ENCODE measurements around the gene MBP.
A peak's percentile ranks its signal among the peaks of the same experiment; 100 is the strongest.

The MBP gene

GRCh38 chr18:77039196-77040130 lies 93.1 kb downstream of the MBP start:
- no peaks in the 10 kb centered on the region for H3K9me3 Mint-ChIP-seq
- ATAC-seq (ENCODE audit: low read depth) (no peak), DNase-seq (ENCODE audit: low spot score in 2 of 2) (no peak)
- peak overlapping the region; percentile 86 for H3K27ac Mint-ChIP-seq
- peaks cover 18% of the 10 kb centered on the region for H3K36me3 Mint-ChIP-seq
- H3K27me3 Mint-ChIP-seq: no peaks in the 10 kb centered on the region
- peaks cover 21% of the 10 kb centered on the region for H3K4me1 Mint-ChIP-seq
- no peak overlapping the region for H3K4me3 Mint-ChIP-seq

- H3K27ac Mint-ChIP-seq: no peak overlapping the region
- ATAC-seq (ENCODE audit: low read depth) (no peak), DNase-seq (ENCODE audit: low spot score in 2 of 2) (no peak)
- peaks cover 2% of the 10 kb centered on the region for H3K9me3 Mint-ChIP-seq
- no peak overlapping the region for H3K4me3 Mint-ChIP-seq
- H3K4me1 Mint-ChIP-seq: peaks cover 21% of the 10 kb centered on the region
- H3K27me3 Mint-ChIP-seq: no peaks in the 10 kb centered on the region
- peaks cover 16% of the 10 kb centered on the region for H3K36me3 Mint-ChIP-seq
Observed at GRCh38 chr18:77038182-77038858, 94.3 kb downstream of the MBP start.

- no peak overlapping the region for H3K27ac Mint-ChIP-seq
- H3K4me3 Mint-ChIP-seq: no peak overlapping the region
- DNase-seq (ENCODE audit: low spot score in 2 of 2) (no peak), ATAC-seq (ENCODE audit: low read depth) (no peak)
- H3K36me3 Mint-ChIP-seq: peaks cover 16% of the 10 kb centered on the region
- H3K4me1 Mint-ChIP-seq: peaks cover 23% of the 10 kb centered on the region
- no peaks in the 10 kb centered on the region for H3K27me3 Mint-ChIP-seq
- peaks cover 2% of the 10 kb centered on the region for H3K9me3 Mint-ChIP-seq
Observed at GRCh38 chr18:77037567-77037966, 95.0 kb downstream of the MBP start.

- ATAC-seq (ENCODE audit: low read depth) (no peak), DNase-seq (ENCODE audit: low spot score in 2 of 2) (no peak)
- Mint-ChIP-seq H3K36me3 (peaks cover 8% of the 10 kb centered on the region), H3K9me3 (peaks cover 2% of the 10 kb centered on the region), H3K4me3 (no peak overlapping the region), H3K27ac (peak overlapping the region; percentile 15), H3K27me3 (no peaks in the 10 kb centered on the region), H3K4me1 (peaks cover 29% of the 10 kb centered on the region)
Observed at GRCh38 chr18:77035380-77036187, 97.0 kb downstream of the MBP start.

- no peak overlapping the region for H3K4me3 Mint-ChIP-seq
Observed at GRCh38 chr18:77033575-77033974, 99.0 kb downstream of the MBP start.

GRCh38 chr18:77032181-77032701 lies 100.3 kb downstream of the MBP start:
- H3K27me3 Mint-ChIP-seq: no peaks in the 10 kb centered on the region
- peaks cover 20% of the 10 kb centered on the region for H3K4me1 Mint-ChIP-seq
- DNase-seq (ENCODE audit: low spot score in 2 of 2) (no peak), ATAC-seq (ENCODE audit: low read depth) (no peak)
- peaks cover 14% of the 10 kb centered on the region for H3K36me3 Mint-ChIP-seq
- peaks cover 2% of the 10 kb centered on the region for H3K9me3 Mint-ChIP-seq
- no peak overlapping the region for H3K4me3 Mint-ChIP-seq
- peak overlapping the region; percentile 25 for H3K27ac Mint-ChIP-seq

More at GRCh38 chr18:77033575-77033974, 99.0 kb downstream of the MBP start:
- peak overlapping the region; percentile 2 for H3K27ac Mint-ChIP-seq
- peaks cover 14% of the 10 kb centered on the region for H3K36me3 Mint-ChIP-seq
- peaks cover 2% of the 10 kb centered on the region for H3K9me3 Mint-ChIP-seq
- peaks cover 20% of the 10 kb centered on the region for H3K4me1 Mint-ChIP-seq
- ATAC-seq (ENCODE audit: low read depth) (no peak), DNase-seq (ENCODE audit: low spot score in 2 of 2) (no peak)
- H3K27me3 Mint-ChIP-seq: no peaks in the 10 kb centered on the region

GRCh38 chr18:77031662-77032061 lies 100.9 kb downstream of the MBP start:
- Mint-ChIP-seq H3K4me1 (peaks cover 20% of the 10 kb centered on the region), H3K27me3 (no peaks in the 10 kb centered on the region), H3K27ac (no peak overlapping the region), H3K9me3 (peaks cover 2% of the 10 kb centered on the region), H3K4me3 (no peak overlapping the region), H3K36me3 (peaks cover 14% of the 10 kb centered on the region)
- DNase-seq (ENCODE audit: low spot score in 2 of 2) (no peak), ATAC-seq (ENCODE audit: low read depth) (no peak)

GRCh38 chr18:77030201-77030600 lies 102.4 kb downstream of the MBP start:
- Mint-ChIP-seq H3K27me3 (no peaks in the 10 kb centered on the region), H3K27ac (no peak overlapping the region), H3K36me3 (peaks cover 18% of the 10 kb centered on the region), H3K4me1 (peaks cover 18% of the 10 kb centered on the region), H3K4me3 (no peak overlapping the region), H3K9me3 (peaks cover 2% of the 10 kb centered on the region)
- DNase-seq (ENCODE audit: low spot score in 2 of 2) (no peak), ATAC-seq (ENCODE audit: low read depth) (no peak)

GRCh38 chr18:77025831-77026363 lies 106.7 kb downstream of the MBP start:
- H3K4me1 Mint-ChIP-seq: peaks cover 10% of the 10 kb centered on the region
- H3K4me3 Mint-ChIP-seq: no peak overlapping the region
- no peaks in the 10 kb centered on the region for H3K9me3 Mint-ChIP-seq
- ATAC-seq (ENCODE audit: low read depth): no peak
- no peaks in the 10 kb centered on the region for H3K27me3 Mint-ChIP-seq
- no peak for DNase-seq (ENCODE audit: low spot score in 2 of 2)
- H3K36me3 Mint-ChIP-seq: peaks cover 14% of the 10 kb centered on the region
- H3K27ac Mint-ChIP-seq: no peak overlapping the region

- H3K9me3 Mint-ChIP-seq: no peaks in the 10 kb centered on the region
- no peaks in the 10 kb centered on the region for H3K27me3 Mint-ChIP-seq
- no peak overlapping the region for H3K4me3 Mint-ChIP-seq
- no peak overlapping the region for H3K27ac Mint-ChIP-seq
- no peak for DNase-seq (ENCODE audit: low spot score in 2 of 2)
- peaks cover 13% of the 10 kb centered on the region for H3K36me3 Mint-ChIP-seq
- no peak for ATAC-seq (ENCODE audit: low read depth)
- H3K4me1 Mint-ChIP-seq: peaks cover 10% of the 10 kb centered on the region
Observed at GRCh38 chr18:77025123-77025522, 107.5 kb downstream of the MBP start.

- H3K27me3 Mint-ChIP-seq: no peaks in the 10 kb centered on the region
- no peaks in the 10 kb centered on the region for H3K9me3 Mint-ChIP-seq
- H3K4me3 Mint-ChIP-seq: no peak overlapping the region
- H3K4me1 Mint-ChIP-seq: peaks cover 13% of the 10 kb centered on the region
- peaks cover 9% of the 10 kb centered on the region for H3K36me3 Mint-ChIP-seq
- H3K27ac Mint-ChIP-seq: no peak overlapping the region
- DNase-seq (ENCODE audit: low spot score in 2 of 2): no peak
- no peak for ATAC-seq (ENCODE audit: low read depth)
Observed at GRCh38 chr18:77024476-77024875, 108.1 kb downstream of the MBP start.

- Mint-ChIP-seq H3K9me3 (peaks cover 2% of the 10 kb centered on the region), H3K4me3 (no peak overlapping the region), H3K27me3 (no peaks in the 10 kb centered on the region), H3K36me3 (peaks cover 21% of the 10 kb centered on the region), H3K27ac (peak overlapping the region; percentile 5), H3K4me1 (peaks cover 20% of the 10 kb centered on the region)
- ATAC-seq (ENCODE audit: low read depth) (no peak), DNase-seq (ENCODE audit: low spot score in 2 of 2) (no peak)
Observed at GRCh38 chr18:77023102-77023782, 109.3 kb downstream of the MBP start.

GRCh38 chr18:77022556-77022955 lies 110.0 kb downstream of the MBP start:
- DNase-seq (ENCODE audit: low spot score in 2 of 2) (no peak), ATAC-seq (ENCODE audit: low read depth) (no peak)
- Mint-ChIP-seq H3K36me3 (peaks cover 25% of the 10 kb centered on the region), H3K9me3 (peaks cover 2% of the 10 kb centered on the region), H3K27ac (peak overlapping the region; percentile 5), H3K4me3 (no peak overlapping the region), H3K4me1 (peaks cover 24% of the 10 kb centered on the region), H3K27me3 (no peaks in the 10 kb centered on the region)
